Astrocyte (in vitro differentiated cells and primary cell): ENCODE data around the gene MYLIP.

Experiments
- CTCF ChIP-seq: IDR thresholded peaks from 2 replicates; pipeline ENCODE4 v1.5.1; 2011; ENCODE audit warnings: low read depth, mild to moderate bottlenecking, inconsistent platforms, low read length, moderate library complexity; ENCODE audit not compliant: insufficient read depth
- EZH2 ChIP-seq: IDR thresholded peaks from 2 replicates; pipeline ENCODE4 v1.6.1; 2012; ENCODE audit warnings: mild to moderate bottlenecking, low read length, inconsistent platforms; ENCODE audit not compliant: insufficient read depth

DNA sequence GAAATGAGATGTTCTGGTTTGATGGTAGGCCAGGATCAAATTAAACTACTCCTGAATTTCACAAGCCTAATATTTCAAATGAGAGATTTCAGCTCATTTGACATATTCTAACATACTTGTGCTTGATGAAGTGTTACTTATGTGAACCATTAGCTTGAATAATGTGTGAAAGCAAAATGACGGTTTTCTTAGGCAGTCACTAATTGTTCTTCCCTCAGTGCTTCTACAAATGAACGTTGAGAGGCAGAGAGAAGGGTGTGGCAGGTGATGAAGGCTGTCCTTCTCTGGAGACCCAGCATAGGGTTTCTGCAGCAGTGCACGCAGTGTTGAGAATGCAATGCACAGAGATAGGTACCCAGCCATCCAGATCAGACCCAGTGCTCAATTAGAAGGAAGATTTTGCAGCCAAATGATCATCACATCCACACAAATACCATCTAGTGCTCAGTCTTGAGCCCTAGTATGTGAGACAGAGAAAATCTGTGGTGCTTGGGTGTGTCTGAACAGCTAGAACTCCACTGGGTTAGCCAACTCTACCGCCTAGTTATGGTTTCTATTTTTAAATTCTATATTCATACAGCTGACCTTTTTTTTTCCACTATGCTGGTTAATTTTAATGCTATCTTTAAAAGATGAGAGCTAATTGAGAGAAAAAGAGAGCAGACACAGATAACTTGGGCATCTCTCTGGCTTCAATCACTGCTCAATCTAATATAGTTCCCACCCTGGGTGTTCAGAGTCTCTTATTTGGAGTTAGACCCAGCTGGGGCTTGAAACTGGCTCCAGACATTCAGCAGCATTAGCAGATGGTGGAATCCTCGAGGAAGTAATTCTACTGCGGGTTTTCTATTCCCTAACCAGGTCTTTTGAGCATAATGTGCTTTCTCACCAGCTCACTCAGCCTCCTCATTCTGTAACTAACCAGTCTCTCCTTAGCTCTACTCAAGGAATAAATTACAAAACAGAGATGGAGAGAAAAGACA, 4.4 kb upstream of the MYLIP start:
- no peak for TF ChIP-seq CTCF
- no peak for TF ChIP-seq EZH2
